ENCODE results near the gene ABCA12.

The ABCA12 gene

GRCh38 chr2:215082446-215082845 lies 56.0 kb downstream of the ABCA12 start:
- H3K36me3 ChIP-seq (ENCODE audit: control insufficient read depth, low read length) = no peaks in the 10 kb centered on the region
- H3K9me2 ChIP-seq (replicated peaks; ENCODE audit: control insufficient read depth, low read length) = no peaks in the 10 kb centered on the region
- H3K4me2 ChIP-seq (ENCODE audit: low read length) = no peak overlapping the region
- TF ChIP-seq CTCF (IDR thresholded peaks at IDR 0.05; ENCODE audit: low read depth, low read length, poor library complexity, severe bottlenecking) (no peak), EZH2phosphoT487 (IDR thresholded peaks at IDR 0.05; ENCODE audit: borderline replicate concordance, low read length) (no peak)
- no peaks in the 10 kb centered on the region for H3K79me2 ChIP-seq (ENCODE audit: control insufficient read depth, low read length)
- no peaks in the 10 kb centered on the region for H3K27me3 ChIP-seq (ENCODE audit: control insufficient read depth, low read length)
- no peak overlapping the region for H3K4me3 ChIP-seq (ENCODE audit: low read length)
- no peaks in the 10 kb centered on the region for H3K4me1 ChIP-seq (ENCODE audit: control insufficient read depth, low read length)
- no peaks in the 10 kb centered on the region for H3F3A ChIP-seq (ENCODE audit: control insufficient read depth, insufficient read depth)
- no peaks in the 10 kb centered on the region for H4K20me1 ChIP-seq (ENCODE audit: control insufficient read depth, insufficient read depth, low read depth, low read length)
- no peaks in the 10 kb centered on the region for H3K9me3 ChIP-seq (ENCODE audit: control insufficient read depth, insufficient read depth, low read length)
- no peak overlapping the region for H3K27ac ChIP-seq (ENCODE audit: low read depth, low read length)

- Histone ChIP-seq H3K9me3 (ENCODE audit: control insufficient read depth, insufficient read depth, low read length) (no peaks in the 10 kb centered on the region), H3K79me2 (ENCODE audit: control insufficient read depth, low read length) (no peaks in the 10 kb centered on the region), H3K27me3 (ENCODE audit: control insufficient read depth, low read length) (no peaks in the 10 kb centered on the region), H3K36me3 (ENCODE audit: control insufficient read depth, low read length) (no peaks in the 10 kb centered on the region), H3K27ac (ENCODE audit: low read depth, low read length) (no peak overlapping the region), H3K9me2 (replicated peaks; ENCODE audit: control insufficient read depth, low read length) (no peaks in the 10 kb centered on the region), H4K20me1 (ENCODE audit: control insufficient read depth, insufficient read depth, low read depth, low read length) (no peaks in the 10 kb centered on the region), H3F3A (ENCODE audit: control insufficient read depth, insufficient read depth) (no peaks in the 10 kb centered on the region), H3K4me3 (ENCODE audit: low read length) (no peak overlapping the region), H3K4me1 (ENCODE audit: control insufficient read depth, low read length) (no peaks in the 10 kb centered on the region), H3K4me2 (ENCODE audit: low read length) (no peak overlapping the region)
- TF ChIP-seq CTCF (IDR thresholded peaks at IDR 0.05; ENCODE audit: low read depth, low read length, poor library complexity, severe bottlenecking) = no peak
- no peak for TF ChIP-seq EZH2phosphoT487 (IDR thresholded peaks at IDR 0.05; ENCODE audit: borderline replicate concordance, low read length)
Measured at GRCh38 chr2:215080545-215080944, 57.9 kb downstream of the ABCA12 start.

- no peaks in the 10 kb centered on the region for H3K79me2 ChIP-seq (ENCODE audit: control insufficient read depth, low read length)
- H3K36me3 ChIP-seq (ENCODE audit: control insufficient read depth, low read length) = no peaks in the 10 kb centered on the region
- H3K27ac ChIP-seq (ENCODE audit: low read depth, low read length) = no peak overlapping the region
- no peaks in the 10 kb centered on the region for H4K20me1 ChIP-seq (ENCODE audit: control insufficient read depth, insufficient read depth, low read depth, low read length)
- H3K9me3 ChIP-seq (ENCODE audit: control insufficient read depth, insufficient read depth, low read length) = no peaks in the 10 kb centered on the region
- TF ChIP-seq CTCF (IDR thresholded peaks at IDR 0.05; ENCODE audit: low read depth, low read length, poor library complexity, severe bottlenecking) (no peak), EZH2phosphoT487 (IDR thresholded peaks at IDR 0.05; ENCODE audit: borderline replicate concordance, low read length) (no peak)
- H3F3A ChIP-seq (ENCODE audit: control insufficient read depth, insufficient read depth) = no peaks in the 10 kb centered on the region
- H3K9me2 ChIP-seq (replicated peaks; ENCODE audit: control insufficient read depth, low read length) = no peaks in the 10 kb centered on the region
- H3K27me3 ChIP-seq (ENCODE audit: control insufficient read depth, low read length) = no peaks in the 10 kb centered on the region
- H3K4me1 ChIP-seq (ENCODE audit: control insufficient read depth, low read length) = no peaks in the 10 kb centered on the region
- H3K4me2 ChIP-seq (ENCODE audit: low read length) = no peak overlapping the region
- no peak overlapping the region for H3K4me3 ChIP-seq (ENCODE audit: low read length)
Measured at GRCh38 chr2:215071676-215072075, 66.8 kb downstream of the ABCA12 start.

- H3K27me3 ChIP-seq (ENCODE audit: control insufficient read depth, low read length) = no peaks in the 10 kb centered on the region
- no peaks in the 10 kb centered on the region for H3K9me3 ChIP-seq (ENCODE audit: control insufficient read depth, insufficient read depth, low read length)
- no peaks in the 10 kb centered on the region for H4K20me1 ChIP-seq (ENCODE audit: control insufficient read depth, insufficient read depth, low read depth, low read length)
- H3K27ac ChIP-seq (ENCODE audit: low read depth, low read length) = no peak overlapping the region
- TF ChIP-seq CTCF (IDR thresholded peaks at IDR 0.05; ENCODE audit: low read depth, low read length, poor library complexity, severe bottlenecking) (no peak), EZH2phosphoT487 (IDR thresholded peaks at IDR 0.05; ENCODE audit: borderline replicate concordance, low read length) (no peak)
- H3K36me3 ChIP-seq (ENCODE audit: control insufficient read depth, low read length) = no peaks in the 10 kb centered on the region
- no peak overlapping the region for H3K4me3 ChIP-seq (ENCODE audit: low read length)
- H3K4me2 ChIP-seq (ENCODE audit: low read length) = no peak overlapping the region
- no peaks in the 10 kb centered on the region for H3K9me2 ChIP-seq (replicated peaks; ENCODE audit: control insufficient read depth, low read length)
- H3K79me2 ChIP-seq (ENCODE audit: control insufficient read depth, low read length) = no peaks in the 10 kb centered on the region
- no peaks in the 10 kb centered on the region for H3K4me1 ChIP-seq (ENCODE audit: control insufficient read depth, low read length)
- no peaks in the 10 kb centered on the region for H3F3A ChIP-seq (ENCODE audit: control insufficient read depth, insufficient read depth)
Measured at GRCh38 chr2:215068399-215068798, 70.0 kb downstream of the ABCA12 start.
